Stomach smooth muscle (tissue), 2 donors: Measurements from ENCODE around the gene VEGFA.

Experiments
- H3K27ac ChIP-seq: one replicate; pipeline ENCODE4 v1.7.0; 2013; ENCODE audit warnings: mild to moderate bottlenecking, low read length, inconsistent platforms
- H3K27me3 ChIP-seq, 2 donors: one replicate each; pipeline ENCODE4 v1.7.0; 2013; ENCODE audit warnings: low read length in 2 of 2; ENCODE audit not compliant: insufficient read depth in 2 of 2, control insufficient read depth in 1 of 2
- H3K36me3 ChIP-seq, 2 donors: one replicate each; pipeline ENCODE4 v1.7.0; 2013; ENCODE audit warnings: low read length in 2 of 2; ENCODE audit not compliant: control insufficient read depth in 2 of 2, insufficient read depth in 2 of 2
- H3K4me1 ChIP-seq: one replicate; pipeline ENCODE4 v1.7.0; 2013; ENCODE audit warnings: low read length; ENCODE audit not compliant: control insufficient read depth, insufficient read depth
- H3K4me3 ChIP-seq, 2 donors: one replicate each; pipeline ENCODE4 v1.7.0; 2013; ENCODE audit warnings: low read length in 2 of 2
- H3K9ac ChIP-seq, 2 donors: one replicate each; pipeline ENCODE4 v1.7.0; 2013; ENCODE audit warnings: low read length in 2 of 2, mild to moderate bottlenecking in 1 of 2
- H3K9me3 ChIP-seq, 2 donors: one replicate each; pipeline ENCODE4 v1.7.0; 2013; ENCODE audit warnings: low read length in 2 of 2; ENCODE audit not compliant: control insufficient read depth in 2 of 2
- donor health status: healthy.
- donor health status: Pancreatic carcinoma.

The VEGFA gene

DNA sequence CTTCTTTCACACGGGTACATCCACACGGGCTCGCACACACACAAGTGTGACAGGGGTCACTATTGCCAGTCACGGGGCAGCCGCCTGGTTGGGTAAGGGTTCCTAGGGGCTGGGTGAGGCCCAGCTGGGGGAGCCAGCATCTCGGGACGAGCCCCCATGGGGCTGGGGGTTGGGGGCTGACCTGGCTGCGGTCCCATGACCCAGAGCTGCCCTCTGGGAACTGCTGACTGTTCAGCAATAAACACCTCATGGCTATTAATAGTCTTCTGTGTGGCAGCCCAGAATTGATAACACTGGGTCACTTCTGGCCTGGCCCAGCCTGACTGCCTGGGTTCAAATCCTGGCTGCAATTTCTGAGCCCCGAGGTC is 23.8 kb downstream of the VEGFA start:
- no peak overlapping the region for H3K27ac ChIP-seq
- H3K4me1 ChIP-seq: peaks cover 11% of the 10 kb centered on the region
- no peak overlapping the region for H3K9ac ChIP-seq

DNA sequence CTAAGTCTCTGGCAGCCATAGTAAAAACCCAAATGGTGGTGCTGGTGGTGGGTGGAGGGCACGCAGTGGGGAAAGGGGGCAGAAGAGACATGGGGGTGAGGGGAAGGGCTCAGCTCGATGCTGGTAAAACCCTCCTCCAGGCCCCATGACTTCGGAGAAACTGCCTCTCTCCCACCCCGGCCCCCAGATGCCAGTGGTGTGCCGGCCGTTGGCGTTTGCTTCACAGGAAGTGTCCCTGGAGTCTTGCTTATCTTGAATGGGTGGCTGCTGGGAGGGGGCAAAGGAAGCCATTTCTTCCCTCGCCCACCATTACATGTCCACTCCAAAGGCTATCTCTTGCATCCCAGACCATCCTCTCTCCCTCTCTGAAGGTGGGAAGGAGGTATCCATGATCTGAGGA is 25.4 kb downstream of the VEGFA start:
- no peak overlapping the region for H3K4me3 ChIP-seq
- H3K36me3 ChIP-seq: no peaks in the 10 kb centered on the region
- no peak overlapping the region for H3K27ac ChIP-seq
- H3K9me3 ChIP-seq: no peaks in the 10 kb centered on the region
- H3K4me1 ChIP-seq: peaks cover 5% of the 10 kb centered on the region
- H3K27me3 ChIP-seq: no peaks in the 10 kb centered on the region
- H3K9ac ChIP-seq: no peak overlapping the region

More for the DNA sequence above, 23.8 kb downstream of the VEGFA start:
- no peaks in the 10 kb centered on the region for H3K27me3 ChIP-seq
- H3K4me3 ChIP-seq: no peak overlapping the region
- H3K36me3 ChIP-seq: no peaks in the 10 kb centered on the region
- H3K9me3 ChIP-seq: no peaks in the 10 kb centered on the region

DNA sequence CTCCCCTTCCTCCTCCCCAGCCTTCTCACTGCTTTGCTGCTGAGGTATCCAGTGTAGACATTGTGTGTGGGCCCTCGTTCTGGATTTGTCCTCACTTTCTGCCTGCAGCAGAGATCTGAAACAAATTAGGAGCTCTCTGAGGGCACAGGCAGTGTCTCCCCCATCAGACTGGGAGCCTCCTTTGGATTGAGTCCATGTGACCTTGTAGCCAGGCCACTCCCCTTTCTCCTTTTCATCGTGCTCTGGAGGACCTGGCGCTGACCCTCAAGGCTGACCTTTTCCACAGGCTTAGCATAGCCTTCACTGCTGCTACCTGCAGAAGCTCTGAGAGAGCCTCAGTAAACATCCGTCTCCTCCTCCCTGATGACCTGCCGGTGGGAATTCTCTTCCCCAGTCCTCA is 26.2 kb downstream of the VEGFA start:
- peaks cover 3% of the 10 kb centered on the region for H3K4me1 ChIP-seq
- H3K36me3 ChIP-seq: no peaks in the 10 kb centered on the region
- no peak overlapping the region for H3K9ac ChIP-seq
- no peak overlapping the region for H3K4me3 ChIP-seq
- no peaks in the 10 kb centered on the region for H3K27me3 ChIP-seq
- no peak overlapping the region for H3K27ac ChIP-seq
- no peaks in the 10 kb centered on the region for H3K9me3 ChIP-seq

DNA sequence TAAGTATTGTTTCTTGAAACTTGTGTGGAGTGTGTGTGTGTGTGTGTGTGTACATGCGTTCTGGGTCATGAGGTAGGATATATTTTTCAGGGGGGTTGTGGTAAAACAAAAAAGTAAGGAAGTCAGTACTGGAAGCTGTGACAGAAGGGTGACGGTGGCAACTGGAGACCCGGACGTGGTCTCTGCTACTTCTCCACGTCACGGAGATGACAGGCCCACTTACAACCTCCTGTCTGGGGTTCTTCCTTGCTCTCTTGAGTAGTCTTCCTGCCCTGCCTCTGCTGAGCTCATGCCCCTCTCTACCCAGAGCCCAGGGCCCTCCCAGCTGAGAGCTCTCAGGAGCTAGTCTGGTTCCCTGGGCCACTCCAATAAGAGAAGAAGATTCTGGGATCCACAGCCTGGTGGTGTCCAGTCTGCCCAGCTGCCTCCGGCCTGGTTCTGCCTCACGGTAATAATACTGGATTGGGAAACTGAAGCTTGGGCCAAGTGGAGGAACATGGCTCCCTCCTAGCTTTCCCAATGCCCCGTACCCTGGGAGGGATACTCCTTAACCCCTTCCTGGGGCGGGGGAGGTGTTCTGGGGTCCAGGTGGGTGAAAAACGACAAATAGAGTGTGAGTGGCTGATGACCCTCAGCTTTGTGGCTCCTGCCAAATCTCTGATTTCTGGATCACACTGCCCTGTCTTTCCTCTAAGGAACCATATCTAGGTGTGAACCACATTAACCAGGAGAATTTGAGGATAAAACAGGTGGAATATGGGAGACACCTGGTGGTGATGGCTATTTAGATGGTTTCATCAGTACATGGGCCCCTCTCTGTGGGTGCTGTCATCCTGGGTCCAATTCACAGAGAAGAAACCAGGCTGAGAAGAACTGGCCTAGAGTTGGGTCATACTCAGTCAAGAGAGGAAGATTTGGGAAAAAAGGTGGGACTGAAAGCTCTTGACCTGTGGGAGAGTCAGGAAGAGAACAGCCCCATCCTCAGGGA is 27.2 kb downstream of the VEGFA start:
- no peaks in the 10 kb centered on the region for H3K9me3 ChIP-seq
- H3K9ac ChIP-seq: no peak overlapping the region
- no peaks in the 10 kb centered on the region for H3K4me1 ChIP-seq
- no peak overlapping the region for H3K4me3 ChIP-seq
- H3K27ac ChIP-seq: no peak overlapping the region
- H3K36me3 ChIP-seq: no peaks in the 10 kb centered on the region
- no peaks in the 10 kb centered on the region for H3K27me3 ChIP-seq

DNA sequence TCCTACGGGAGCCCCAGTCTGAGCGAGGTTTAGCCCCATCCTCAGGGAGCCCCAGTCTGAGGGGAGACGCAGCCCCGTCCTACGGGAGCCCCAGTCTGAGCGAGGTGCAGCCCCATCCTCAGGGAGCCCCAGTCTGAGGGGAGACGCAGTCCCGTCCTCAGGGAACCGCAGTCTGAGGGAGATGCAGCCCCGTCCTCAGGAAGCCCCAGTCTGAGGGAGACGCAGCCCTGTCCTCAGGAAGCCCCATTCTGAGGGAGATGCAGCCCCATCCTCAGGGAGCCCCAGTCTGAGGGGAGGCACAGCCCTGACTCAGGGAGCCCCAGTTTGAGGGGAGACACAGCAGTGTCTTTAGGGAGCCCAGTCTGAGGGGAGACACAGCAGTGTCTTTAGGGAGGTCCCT is 27.9 kb downstream of the VEGFA start:
- H3K9ac ChIP-seq: no peak overlapping the region

DNA sequence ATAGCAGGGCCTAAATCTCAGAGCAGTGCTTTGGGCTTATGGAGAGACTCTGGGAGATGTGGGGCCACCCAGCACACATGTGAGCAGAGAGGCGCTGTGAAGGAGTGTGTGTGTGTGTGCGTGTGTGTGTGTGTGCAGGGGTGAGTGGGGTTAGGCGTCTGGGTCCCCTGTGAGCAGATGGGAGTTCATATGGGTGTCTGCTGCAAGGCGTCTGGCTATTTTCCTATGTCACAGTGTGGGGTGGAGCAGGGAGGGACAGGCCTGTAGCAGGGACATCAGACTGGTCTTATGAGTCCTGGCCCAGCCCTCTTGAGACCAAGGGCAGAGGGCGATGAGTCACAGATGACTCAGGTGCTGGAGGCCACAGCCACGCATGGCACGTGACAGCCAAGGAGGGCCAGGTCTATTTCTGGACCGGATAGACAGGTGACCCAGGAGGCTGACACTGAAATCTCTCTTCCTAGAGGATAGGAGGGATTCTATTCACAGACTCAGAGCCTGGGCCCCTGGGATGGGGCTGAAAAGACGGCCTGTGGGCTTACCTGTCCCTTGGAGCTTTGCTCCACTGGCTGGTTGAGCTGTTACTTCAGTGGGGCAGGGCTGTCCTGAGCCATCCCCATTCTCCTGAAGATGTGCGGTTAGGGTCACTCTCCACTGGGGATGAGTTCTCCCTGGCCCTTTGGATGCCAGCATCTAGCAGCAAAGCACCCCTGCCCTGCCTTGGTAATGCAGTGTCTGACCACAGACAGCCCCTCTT is 28.9 kb downstream of the VEGFA start:
- no peak overlapping the region for H3K27ac ChIP-seq
- H3K4me1 ChIP-seq: no peaks in the 10 kb centered on the region
- H3K9ac ChIP-seq: no peak overlapping the region
- H3K9me3 ChIP-seq: no peaks in the 10 kb centered on the region
- H3K36me3 ChIP-seq: no peaks in the 10 kb centered on the region
- H3K27me3 ChIP-seq: no peaks in the 10 kb centered on the region
- no peak overlapping the region for H3K4me3 ChIP-seq

More for the DNA sequence above, 27.9 kb downstream of the VEGFA start:
- Histone ChIP-seq H3K9me3 (no peaks in the 10 kb centered on the region), H3K4me1 (no peaks in the 10 kb centered on the region), H3K27me3 (no peaks in the 10 kb centered on the region), H3K27ac (no peak overlapping the region), H3K4me3 (no peak overlapping the region), H3K36me3 (no peaks in the 10 kb centered on the region)

DNA sequence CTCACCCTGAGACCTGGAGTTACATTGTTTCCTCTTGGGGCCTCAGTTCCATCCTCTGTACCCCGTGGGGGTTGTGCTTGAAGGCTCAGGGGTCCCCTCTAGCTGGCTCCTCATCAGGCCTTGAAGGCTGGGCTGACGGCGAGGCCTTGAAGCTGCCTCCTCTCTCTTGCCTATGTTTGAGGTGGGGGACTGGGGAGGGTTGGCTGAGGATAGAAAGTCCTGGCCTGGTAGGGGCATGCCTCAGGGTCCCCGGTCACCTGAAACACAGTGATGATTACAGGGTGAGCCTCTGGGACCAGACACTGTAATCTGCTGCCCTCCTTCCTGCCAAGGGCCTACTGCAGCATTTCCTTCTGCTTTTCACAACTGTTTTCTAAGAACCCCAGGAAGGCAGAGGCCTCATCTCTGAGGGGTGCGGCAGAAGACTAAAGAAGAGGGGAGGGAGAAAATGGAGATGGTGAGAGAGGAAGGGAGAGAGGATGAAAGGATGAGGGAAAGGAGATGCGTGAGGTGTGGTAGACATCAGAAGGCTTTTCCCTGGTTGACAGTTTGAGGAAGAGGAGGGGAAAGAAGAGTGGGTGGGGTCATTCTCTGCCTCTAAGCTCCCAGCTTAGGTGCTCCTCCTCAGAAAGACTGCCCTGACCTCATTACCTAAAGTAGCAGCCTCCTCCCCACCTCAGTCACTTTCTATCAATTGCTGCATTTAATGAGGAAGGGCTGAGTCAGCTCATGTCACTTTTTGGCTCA is 29.7 kb downstream of the VEGFA start:
- H3K9ac ChIP-seq: no peak overlapping the region
- H3K27me3 ChIP-seq: no peaks in the 10 kb centered on the region
- no peaks in the 10 kb centered on the region for H3K36me3 ChIP-seq
- no peak overlapping the region for H3K4me3 ChIP-seq
- no peak overlapping the region for H3K27ac ChIP-seq
- no peaks in the 10 kb centered on the region for H3K4me1 ChIP-seq
- no peaks in the 10 kb centered on the region for H3K9me3 ChIP-seq

DNA sequence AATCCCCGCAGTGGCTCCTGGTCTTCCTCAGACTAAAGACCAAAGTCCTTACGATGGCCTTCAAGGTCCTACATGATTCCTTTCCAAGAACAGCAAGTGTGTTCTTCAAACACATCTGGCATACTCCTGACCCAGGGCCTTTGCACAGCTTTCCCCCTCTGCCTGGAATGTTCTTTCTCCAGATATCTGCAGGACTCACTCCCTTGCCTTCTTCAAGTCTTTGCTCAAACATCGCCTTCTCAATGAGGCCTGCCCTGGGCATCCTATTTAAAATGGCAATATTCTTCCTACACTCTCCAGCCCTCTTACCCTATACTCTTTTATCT is 30.2 kb downstream of the VEGFA start:
- no peaks in the 10 kb centered on the region for H3K4me1 ChIP-seq
- no peaks in the 10 kb centered on the region for H3K9me3 ChIP-seq
- H3K36me3 ChIP-seq: no peaks in the 10 kb centered on the region
- H3K27ac ChIP-seq: no peak overlapping the region
- H3K4me3 ChIP-seq: no peak overlapping the region
- no peak overlapping the region for H3K9ac ChIP-seq
- no peaks in the 10 kb centered on the region for H3K27me3 ChIP-seq

DNA sequence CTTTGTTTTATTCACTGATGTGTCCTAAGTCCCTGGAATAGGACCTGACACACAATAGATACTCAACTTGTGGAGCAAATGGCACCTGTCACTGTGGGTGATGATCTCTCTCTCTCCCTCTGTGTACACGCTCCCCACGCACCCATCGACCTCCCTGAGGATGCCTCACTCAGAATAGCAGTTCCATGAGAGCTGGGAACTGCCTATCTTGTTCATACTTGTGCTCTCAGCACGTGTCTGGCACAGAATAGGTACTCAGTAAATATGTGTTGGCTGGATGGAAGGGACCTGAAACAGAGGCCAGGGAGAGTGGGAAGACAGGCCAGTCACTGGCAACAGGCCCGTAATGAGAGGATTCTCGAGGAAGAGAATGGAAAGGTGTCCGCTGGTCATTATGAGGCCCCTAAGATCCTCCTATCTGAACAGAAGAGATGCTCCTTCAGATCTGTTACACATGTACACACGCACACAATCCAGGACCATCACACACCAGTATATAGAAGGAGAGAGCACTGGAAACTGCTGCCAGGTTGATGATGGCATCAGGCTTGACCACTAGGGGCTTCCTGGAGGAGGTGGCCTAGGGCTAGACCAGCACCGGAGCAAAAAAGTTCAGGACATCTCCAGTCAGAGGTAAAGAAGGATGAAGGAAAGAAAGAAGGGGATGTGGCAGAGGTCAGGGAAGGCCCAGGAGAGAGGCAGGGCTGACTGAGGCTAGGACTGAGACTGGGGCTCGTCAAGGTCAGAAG is 30.9 kb downstream of the VEGFA start:
- Histone ChIP-seq H3K4me3 (no peak overlapping the region), H3K27ac (no peak overlapping the region), H3K9ac (no peak overlapping the region), H3K9me3 (no peaks in the 10 kb centered on the region), H3K27me3 (no peaks in the 10 kb centered on the region), H3K36me3 (no peaks in the 10 kb centered on the region), H3K4me1 (no peaks in the 10 kb centered on the region)

DNA sequence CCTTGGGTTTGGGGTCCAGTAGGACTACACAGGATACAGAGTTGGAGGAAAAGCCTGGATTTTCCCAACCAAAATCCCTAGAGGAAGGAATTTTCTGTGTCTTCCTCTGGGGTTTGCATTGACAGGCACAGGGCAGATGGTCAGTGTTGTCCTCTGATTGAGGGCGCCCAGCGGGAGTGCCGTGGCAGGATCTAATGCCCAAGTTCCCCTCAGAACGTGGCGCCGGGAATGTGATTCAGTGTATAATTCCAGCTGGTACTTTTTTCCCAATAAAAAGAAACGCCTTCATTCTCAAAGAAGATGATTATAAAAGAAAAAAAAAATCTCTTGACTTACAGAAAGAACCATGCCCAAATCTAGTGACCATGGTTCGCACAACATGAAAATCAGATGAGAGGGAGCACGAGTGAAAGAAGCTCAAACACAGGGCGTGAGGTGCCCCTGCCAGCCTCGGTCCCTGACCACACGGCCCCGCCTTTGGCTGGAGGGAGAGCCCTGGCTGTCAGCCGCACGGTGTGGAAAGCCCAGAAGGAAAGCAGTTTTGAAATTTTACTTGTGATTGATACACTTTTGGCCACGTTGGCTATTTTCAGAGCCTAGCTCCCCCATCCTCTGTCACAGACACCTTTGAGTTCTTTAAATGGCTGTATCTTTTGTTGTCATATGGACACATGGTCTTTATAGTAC is 31.6 kb downstream of the VEGFA start:
- Histone ChIP-seq H3K27ac (no peak overlapping the region), H3K27me3 (no peaks in the 10 kb centered on the region), H3K9ac (no peak overlapping the region), H3K4me1 (no peaks in the 10 kb centered on the region), H3K9me3 (no peaks in the 10 kb centered on the region), H3K4me3 (no peak overlapping the region), H3K36me3 (no peaks in the 10 kb centered on the region)
